Neural progenitor cell (in vitro differentiated cells): Measurements from ENCODE around the gene RBCK1. TPM values are rescaled to one million over a fixed set of nuclear protein-coding genes. Genes with fewer than 3 reads are reported as not detected.
A peak's percentile ranks its signal among the peaks of the same experiment; 100 is the strongest.
"Not testable (repeated sequence)": the region's sequence is repeated elsewhere in the genome, so short reads cannot be mapped to it uniquely, and the experiment has no call there.

Experiments
- DNase-seq: peaks from one replicate; pipeline ENCODE4 v3.0.0-alpha.2; 2016; ENCODE audit warnings: low spot score
- H2AFZ ChIP-seq: fragments of 200-600 bp; sonication (generic); replicated peaks from 2 replicates; pipeline ENCODE4 v1.6.1; 2016; ENCODE audit warnings: antibody characterized with exemption
- H3F3A ChIP-seq: fragments of 200-600 bp; sonication (generic); 2 replicates; pipeline ENCODE4 v1.6.1; 2016; ENCODE audit warnings: antibody characterized with exemption, low read depth
- H3K27ac ChIP-seq: fragments of 200-600 bp; sonication (generic); 2 replicates; pipeline ENCODE4 v1.5.1; 2016; ENCODE audit warnings: mild to moderate bottlenecking
- H3K27me3 ChIP-seq: fragments of 200-600 bp; sonication (generic); 2 replicates; pipeline ENCODE4 v1.6.1; 2016; ENCODE audit warnings: mild to moderate bottlenecking, moderate library complexity
- H3K36me3 ChIP-seq: fragments of 200-600 bp; sonication (generic); 2 replicates; pipeline ENCODE4 v1.5.1; 2016
- H3K4me1 ChIP-seq: fragments of 200-600 bp; sonication (generic); 2 replicates; pipeline ENCODE4 v1.6.1; 2016; ENCODE audit warnings: mixed run types
- H3K4me2 ChIP-seq: fragments of 200-600 bp; sonication (generic); 2 replicates; pipeline ENCODE4 v1.6.1; 2016
- H3K4me3 ChIP-seq: fragments of 200-600 bp; sonication (generic); 2 replicates; pipeline ENCODE4 v1.5.1; 2016
- H3K79me2 ChIP-seq: fragments of 200-600 bp; sonication (generic); 2 replicates; pipeline ENCODE4 v1.6.1; 2016; ENCODE audit warnings: low read depth
- H3K9ac ChIP-seq: fragments of 200-600 bp; sonication (generic); 2 replicates; pipeline ENCODE4 v1.6.1; 2016
- H3K9me3 ChIP-seq: fragments of 200-600 bp; sonication (generic); 2 replicates; pipeline ENCODE4 v1.5.1; 2016; ENCODE audit warnings: low read depth
- H4K20me1 ChIP-seq: fragments of 200-600 bp; sonication (generic); 2 replicates; pipeline ENCODE4 v1.6.1; 2016; ENCODE audit warnings: low read depth
- H3K27ac Mint-ChIP-seq: 3 replicates; pipeline ENCODE4 v1.8.0; 2021; ENCODE audit warnings: mixed read lengths
- H3K27me3 Mint-ChIP-seq: 2 replicates; pipeline ENCODE4 v1.8.0; 2022; ENCODE audit warnings: low read depth, mild to moderate bottlenecking, inconsistent platforms, moderate library complexity, mixed read lengths; ENCODE audit not compliant: insufficient read depth
- H3K36me3 Mint-ChIP-seq: 3 replicates; pipeline ENCODE4 v1.8.0; 2021; ENCODE audit warnings: mixed read lengths
- H3K4me1 Mint-ChIP-seq: 3 replicates; pipeline ENCODE4 v1.8.0; 2021; ENCODE audit warnings: mixed read lengths
- H3K4me3 Mint-ChIP-seq: 3 replicates; pipeline ENCODE4 v1.8.0; 2021; ENCODE audit warnings: mild to moderate bottlenecking, moderate library complexity, mixed read lengths
- H3K9me3 Mint-ChIP-seq: 3 replicates; pipeline ENCODE4 v1.8.0; 2020; ENCODE audit warnings: mixed read lengths
- CTCF ChIP-seq: fragments of 200-600 bp; sonication (generic); IDR thresholded peaks from 2 replicates; pipeline ENCODE4 v1.5.1; 2017; ENCODE audit warnings: antibody characterized with exemption, mild to moderate bottlenecking
- EZH2 ChIP-seq: fragments of 200-600 bp; sonication (generic); IDR thresholded peaks from 2 replicates; pipeline ENCODE4 v1.6.1; 2017; ENCODE audit warnings: antibody characterized with exemption, mild to moderate bottlenecking, moderate library complexity
- EZH2phosphoT487 ChIP-seq: fragments of 200-600 bp; sonication (generic); IDR thresholded peaks from 2 replicates; pipeline ENCODE4 v1.6.1; 2017; ENCODE audit warnings: antibody characterized with exemption
- total RNA-seq: library from RNA; depleted of rRNA; stranded (reverse); fragments of >200 nt; gene quantifications from 2 replicates; pipeline ENCODE4 v1.2.3, GENCODE V29; 2015; ENCODE audit warnings: low replicate concordance

The RBCK1 gene
- total RNA-seq, 1 donor from 2014 or later, result 24.3 TPM

GRCh38 chr20:371755-372542, 36.1 kb upstream of the RBCK1 start:
- no peak overlapping the region for H3K27ac ChIP-seq
- Mint-ChIP-seq H3K27ac (peak overlapping the region; percentile 69), H3K27me3 (peaks cover 7% of the 10 kb centered on the region), H3K4me3 (no peak overlapping the region), H3K36me3 (no peaks in the 10 kb centered on the region), H3K9me3 (peaks cover 3% of the 10 kb centered on the region), H3K4me1 (peaks cover 11% of the 10 kb centered on the region)
- no peaks in the 10 kb centered on the region for H3K79me2 ChIP-seq
- H4K20me1 ChIP-seq, result no peaks in the 10 kb centered on the region
- H3K27me3 ChIP-seq, result no peaks in the 10 kb centered on the region
- no peaks in the 10 kb centered on the region for H3F3A ChIP-seq
- H3K4me1 ChIP-seq, result no peaks in the 10 kb centered on the region
- H3K9me3 ChIP-seq, result no peaks in the 10 kb centered on the region
- no peak overlapping the region for H2AFZ ChIP-seq
- H3K36me3 ChIP-seq, result no peaks in the 10 kb centered on the region
- no peak for TF ChIP-seq CTCF
- TF ChIP-seq EZH2, result no peak
- no peak for TF ChIP-seq EZH2phosphoT487
- DNase-seq, result no peak
- H3K4me2 ChIP-seq, result no peak overlapping the region
- H3K9ac ChIP-seq, result no peak overlapping the region
- H3K4me3 ChIP-seq, result no peak overlapping the region

GRCh38 chr20:372543-373082, 35.5 kb upstream of the RBCK1 start:
- not testable (repeated sequence) for H3K4me3 Mint-ChIP-seq, H3K9ac ChIP-seq, H3K27me3 Mint-ChIP-seq, H3F3A ChIP-seq, H3K27ac Mint-ChIP-seq, H3K4me1 ChIP-seq, H3K27ac ChIP-seq, H3K9me3 ChIP-seq, H3K27me3 ChIP-seq, H3K9me3 Mint-ChIP-seq, H3K4me2 ChIP-seq, H3K36me3 Mint-ChIP-seq, DNase-seq, H3K4me3 ChIP-seq, H3K36me3 ChIP-seq, H2AFZ ChIP-seq, H4K20me1 ChIP-seq, H3K4me1 Mint-ChIP-seq, H3K79me2 ChIP-seq

- H4K20me1 ChIP-seq, result no peaks in the 10 kb centered on the region
- no peak overlapping the region for H3K4me2 ChIP-seq
- H3K9me3 Mint-ChIP-seq, result peaks cover 3% of the 10 kb centered on the region
- no peak overlapping the region for H3K4me3 Mint-ChIP-seq
- H3K9ac ChIP-seq, result no peak overlapping the region
- H3K27me3 ChIP-seq, result no peaks in the 10 kb centered on the region
- H3K79me2 ChIP-seq, result no peaks in the 10 kb centered on the region
- DNase-seq, result no peak
- no peaks in the 10 kb centered on the region for H3K4me1 ChIP-seq
- peaks cover 10% of the 10 kb centered on the region for H3K27me3 Mint-ChIP-seq
- H3K27ac ChIP-seq, result no peak overlapping the region
- no peak overlapping the region for H3K27ac Mint-ChIP-seq
- no peaks in the 10 kb centered on the region for H3K9me3 ChIP-seq
- H2AFZ ChIP-seq, result no peak overlapping the region
- TF ChIP-seq EZH2, result no peak
- TF ChIP-seq CTCF, result no peak
- no peak for TF ChIP-seq EZH2phosphoT487
- H3K4me1 Mint-ChIP-seq, result peaks cover 8% of the 10 kb centered on the region
- H3K4me3 ChIP-seq, result no peak overlapping the region
- no peaks in the 10 kb centered on the region for H3K36me3 Mint-ChIP-seq
- H3F3A ChIP-seq, result peaks cover 3% of the 10 kb centered on the region
- H3K36me3 ChIP-seq, result no peaks in the 10 kb centered on the region
Measured at GRCh38 chr20:373171-373890, 34.8 kb upstream of the RBCK1 start.
